SK-N-SH (cell line): ENCODE results near the gene COG8. TPM values are rescaled to one million over a fixed set of nuclear protein-coding genes. Genes with fewer than 3 reads are reported as not detected.

ENCODE experiments used
- CTCF ChIA-PET: fragments of 300-600, 350-600 bp; formaldehyde crosslinking; extraction: SDS; loops from one replicate; lab custom pipeline; 2021; lab: Yijun Ruan, JAX
- POLR2A ChIA-PET: fragments of 350-600 bp; sonication (Branson Sonifier 250); formaldehyde crosslinking; extraction: SDS; loops from one replicate; lab custom pipeline; 2020; ENCODE audit warnings: antibody characterized with exemption, inconsistent platforms; lab: Yijun Ruan, JAX
- DNase-seq: peaks from one replicate; pipeline ENCODE4 v3.0.0; 2012
- H2AFZ ChIP-seq: fragments of 200-600 bp; sonication (generic); 2 replicates; pipeline ENCODE4 v1.8.1; 2016; ENCODE audit warnings: antibody characterized with exemption, mild to moderate bottlenecking, low read depth
- H3F3A ChIP-seq: fragments of 200-600 bp; sonication (generic); replicated peaks from 2 replicates; pipeline ENCODE3; 2016; ENCODE audit warnings: antibody characterized with exemption, mild to moderate bottlenecking; ENCODE audit not compliant: insufficient read depth
- H3K27ac ChIP-seq, 2 experiments: fragments of 200-500 bp in 1 of 2; fragments of 200-600 bp in 1 of 2; sonication (Bioruptor generic) in 1 of 2; sonication (generic), shearing (Covaris generic) in 1 of 2; 2 replicates each; pipeline versions ENCODE4 v1.5.1 to v1.6.1; 2014 to 2016; ENCODE audit warnings: low read depth in 2 of 2, inconsistent platforms in 1 of 2, low read length in 1 of 2, mild to moderate bottlenecking in 1 of 2, mixed read lengths in 1 of 2
- H3K27me3 ChIP-seq: fragments of 200-600 bp; sonication (generic), shearing (Covaris generic); 2 replicates; pipeline ENCODE4 v1.6.1; 2016; ENCODE audit warnings: mixed run types; ENCODE audit not compliant: insufficient read depth
- H3K36me3 ChIP-seq, 2 experiments: fragments of 200-500 bp in 1 of 2; fragments of 200-600 bp in 1 of 2; sonication (Bioruptor generic) in 1 of 2; sonication (generic) in 1 of 2; replicated peaks in 1 of 2; 2 replicates each; pipeline versions ENCODE3 to v1.5.1; 2014 to 2016; ENCODE audit warnings: low read length in 1 of 2, mild to moderate bottlenecking in 1 of 2; ENCODE audit not compliant: insufficient read depth in 2 of 2, control insufficient read depth in 1 of 2
- H3K4me1 ChIP-seq, 2 experiments: fragments of 200-500 bp in 1 of 2; fragments of 200-600 bp in 1 of 2; sonication (Bioruptor generic) in 1 of 2; sonication (generic), shearing (Covaris generic) in 1 of 2; 2 replicates each; pipeline versions ENCODE4 v1.5.1 to v1.6.1; 2014 to 2016; ENCODE audit warnings: low read depth in 1 of 2, low read length in 1 of 2, mixed run types in 1 of 2; ENCODE audit not compliant: insufficient read depth in 2 of 2, control insufficient read depth in 1 of 2
- H3K4me2 ChIP-seq: fragments of 200-600 bp; sonication (generic), shearing (Covaris generic); 2 replicates; pipeline ENCODE4 v1.6.1; 2017; ENCODE audit warnings: mixed run types
- H3K4me3 ChIP-seq, 2 experiments: fragments of 200-500 bp in 1 of 2; fragments of 200-600 bp in 1 of 2; sonication (Bioruptor generic) in 1 of 2; sonication (generic), shearing (Covaris generic) in 1 of 2; 2 replicates each; pipeline versions ENCODE4 v1.5.1 to v1.8.1; 2014 to 2016; ENCODE audit warnings: low read depth in 2 of 2, inconsistent platforms in 1 of 2, low read length in 1 of 2, mild to moderate bottlenecking in 1 of 2, mixed read lengths in 1 of 2, moderate library complexity in 1 of 2
- H3K79me2 ChIP-seq: fragments of 200-600 bp; sonication (generic); 2 replicates; pipeline ENCODE4 v1.8.1; 2017; ENCODE audit warnings: mild to moderate bottlenecking; ENCODE audit not compliant: insufficient read depth
- H3K9ac ChIP-seq: fragments of 200-600 bp; sonication (generic); 2 replicates; pipeline ENCODE4 v1.6.1; 2017; ENCODE audit warnings: mixed run types
- H3K9me2 ChIP-seq: fragments of 200-600 bp; sonication (generic); 2 replicates; pipeline ENCODE4 v1.6.1; 2017; ENCODE audit warnings: mixed run types
- H3K9me3 ChIP-seq: fragments of 200-600 bp; sonication (generic); 2 replicates; pipeline ENCODE4 v1.6.1; 2017; ENCODE audit warnings: mixed run types, mild to moderate bottlenecking, moderate library complexity
- H4K20me1 ChIP-seq: fragments of 200-600 bp; sonication (generic); 2 replicates; pipeline ENCODE4 v1.6.1; 2017; ENCODE audit warnings: mild to moderate bottlenecking, mixed run types; ENCODE audit not compliant: insufficient read depth
- CHD2 ChIP-seq: fragments of 150-350 bp; IDR thresholded peaks from 2 replicates; pipeline ENCODE4 v1.6.1; 2018; ENCODE audit warnings: low read length; ENCODE audit not compliant: partially characterized antibody
- FOSL2 ChIP-seq: IDR thresholded peaks from 2 replicates; pipeline ENCODE4 v1.4.0; 2012; ENCODE audit warnings: low read depth, mild to moderate bottlenecking, moderate library complexity, borderline replicate concordance
- MXI1 ChIP-seq: IDR thresholded peaks from 2 replicates; pipeline ENCODE4 v1.6.1; 2012; ENCODE audit warnings: mild to moderate bottlenecking, low read depth, low read length, improper control_type of control experiment
- NFIC ChIP-seq: IDR thresholded peaks from 2 replicates; pipeline ENCODE4 v1.4.0; 2012; ENCODE audit warnings: borderline replicate concordance
- SMC3 ChIP-seq: IDR thresholded peaks from 2 replicates; pipeline ENCODE4 v1.6.1; 2012; ENCODE audit warnings: low read depth, low read length, improper control_type of control experiment
- TEAD4 ChIP-seq: IDR thresholded peaks from 2 replicates; pipeline ENCODE4 v1.4.0; 2012; ENCODE audit warnings: mild to moderate bottlenecking, borderline replicate concordance; ENCODE audit not compliant: insufficient read depth
- WGBS: methylation state at CpG from one replicate; pipeline ENCODE4 v1.1.6; 2017; ENCODE audit warnings: low lambda C conversion rate; 5-methylcytosine and 5-hydroxymethylcytosine counted together
- polyA plus RNA-seq, 3 experiments: library from polyadenylated mRNA; depleted of rRNA; stranded (reverse); fragments of >200 nt; gene quantifications; 2 replicates each; pipeline ENCODE4 v1.2.3, GENCODE V29; 2012
- TF ChIP-seq, protein P1 (sequence below): IDR thresholded peaks from 2 replicates; pipeline ENCODE4 v1.4.0; 2012; ENCODE audit warnings: low read depth, borderline replicate concordance
- TF ChIP-seq, protein P2 (sequence below): IDR thresholded peaks from 2 replicates; pipeline ENCODE4 v1.4.0; 2012; ENCODE audit warnings: low read depth
- TF ChIP-seq, protein P3 (sequence below): fragments of 150-350 bp; IDR thresholded peaks from 2 replicates; pipeline ENCODE4 v1.6.1; 2016; ENCODE audit warnings: mild to moderate bottlenecking, low read depth, low read length
- TF ChIP-seq, protein P4 (sequence below): fragments of 150-350 bp; IDR thresholded peaks from 2 replicates; pipeline ENCODE4 v1.6.1; 2017; ENCODE audit warnings: antibody characterized with exemption, low read length, low read depth, borderline replicate concordance

COG8 gene
- polyA plus RNA-seq, 1 of the 3 experiments (the other 2 are of a cell fraction), result 30.2 TPM

- Histone ChIP-seq H3K9ac (no peak overlapping the region), H3K27me3 (no peaks in the 10 kb centered on the region), H3K4me2 (no peak overlapping the region), H3K27ac (no peak overlapping the region), H3K79me2 (peaks cover 43% of the 10 kb centered on the region), H3K4me1 (peaks cover 10 to 11% of the 10 kb centered on the region in 2 experiments; a peak in 3 of 4 replicates), H4K20me1 (no peaks in the 10 kb centered on the region), H3K36me3 (peaks cover 22 to 40% of the 10 kb centered on the region in 2 experiments), H3K9me2 (no peaks in the 10 kb centered on the region), H3K4me3 (no peak overlapping the region), H2AFZ (no peak overlapping the region), H3F3A (peaks cover 14% of the 10 kb centered on the region), H3K9me3 (no peaks in the 10 kb centered on the region)
- ChIA-PET CTCF (no interaction called here), POLR2A (interaction anchor here (1.0 kb wide), 1 partner anchor 9 kb away, joined by 3 read pairs; no protein-coding TSS in a partner anchor)
- no peak for TF ChIP-seq SMC3
- TF ChIP-seq, protein P1, sequence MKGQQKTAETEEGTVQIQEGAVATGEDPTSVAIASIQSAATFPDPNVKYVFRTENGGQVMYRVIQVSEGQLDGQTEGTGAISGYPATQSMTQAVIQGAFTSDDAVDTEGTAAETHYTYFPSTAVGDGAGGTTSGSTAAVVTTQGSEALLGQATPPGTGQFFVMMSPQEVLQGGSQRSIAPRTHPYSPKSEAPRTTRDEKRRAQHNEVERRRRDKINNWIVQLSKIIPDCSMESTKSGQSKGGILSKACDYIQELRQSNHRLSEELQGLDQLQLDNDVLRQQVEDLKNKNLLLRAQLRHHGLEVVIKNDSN, result no peak
- TF ChIP-seq NFIC, result no peak
- TF ChIP-seq FOSL2, result no peak
- TF ChIP-seq CHD2, result no peak
- no peak for TF ChIP-seq TEAD4
- TF ChIP-seq, protein P2, sequence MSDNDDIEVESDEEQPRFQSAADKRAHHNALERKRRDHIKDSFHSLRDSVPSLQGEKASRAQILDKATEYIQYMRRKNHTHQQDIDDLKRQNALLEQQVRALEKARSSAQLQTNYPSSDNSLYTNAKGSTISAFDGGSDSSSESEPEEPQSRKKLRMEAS, result no peak
- TF ChIP-seq, protein P3, sequence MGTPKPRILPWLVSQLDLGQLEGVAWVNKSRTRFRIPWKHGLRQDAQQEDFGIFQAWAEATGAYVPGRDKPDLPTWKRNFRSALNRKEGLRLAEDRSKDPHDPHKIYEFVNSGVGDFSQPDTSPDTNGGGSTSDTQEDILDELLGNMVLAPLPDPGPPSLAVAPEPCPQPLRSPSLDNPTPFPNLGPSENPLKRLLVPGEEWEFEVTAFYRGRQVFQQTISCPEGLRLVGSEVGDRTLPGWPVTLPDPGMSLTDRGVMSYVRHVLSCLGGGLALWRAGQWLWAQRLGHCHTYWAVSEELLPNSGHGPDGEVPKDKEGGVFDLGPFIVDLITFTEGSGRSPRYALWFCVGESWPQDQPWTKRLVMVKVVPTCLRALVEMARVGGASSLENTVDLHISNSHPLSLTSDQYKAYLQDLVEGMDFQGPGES, result no peak
- no peak for DNase-seq
- WGBS, result 96% methylated on average over 5 of the region's 5 CpGs
Observed at GRCh38 chr16:69344171-69344570, 4.8 kb upstream of the COG8 start.

DNA sequence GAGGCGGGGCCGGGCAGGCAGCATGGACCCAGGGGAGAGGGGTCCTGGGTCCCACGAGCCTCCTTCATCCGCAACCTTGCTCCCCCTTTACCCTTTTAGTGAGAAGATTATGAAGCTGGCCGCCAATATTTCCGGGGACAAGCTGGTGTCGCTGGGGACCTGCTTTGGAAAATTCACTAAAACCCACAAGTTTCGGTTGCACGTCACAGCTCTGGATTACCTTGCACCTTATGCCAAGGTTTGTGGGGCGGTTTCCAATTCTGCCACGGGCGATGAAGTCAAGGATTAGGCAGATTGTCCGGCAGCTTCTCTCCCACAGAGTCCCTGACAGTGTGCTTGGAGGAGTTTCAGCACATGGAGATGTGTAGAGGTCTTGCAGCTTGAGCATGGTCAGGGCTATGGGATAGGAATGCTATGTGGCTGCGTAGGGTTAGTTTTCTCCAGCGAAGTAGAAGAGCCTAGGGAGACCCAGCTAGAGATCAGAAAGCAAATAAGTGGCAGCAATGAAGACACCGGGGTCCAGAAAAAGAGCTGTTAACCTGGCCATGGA is 806 bp upstream of the COG8 start:
- Histone ChIP-seq H3K9me3 (no peaks in the 10 kb centered on the region), H3K36me3 (peaks cover 33 to 52% of the 10 kb centered on the region in 2 experiments), H3K27me3 (no peaks in the 10 kb centered on the region), H3K79me2 (peaks cover 77% of the 10 kb centered on the region), H3F3A (peaks cover 7% of the 10 kb centered on the region), H3K4me1 (peaks cover 15 to 20% of the 10 kb centered on the region in 2 experiments; a peak in 3 of 4 replicates), H3K4me2 (peak overlapping the region; percentile 99), H4K20me1 (no peaks in the 10 kb centered on the region), H3K27ac (peak overlapping the region; percentile 85 to 89), H3K9ac (peak overlapping the region; percentile 89), H2AFZ (peak overlapping the region; percentile 72), H3K4me3 (peak overlapping the region; percentile 76 to 99), H3K9me2 (no peaks in the 10 kb centered on the region)
- no peak for DNase-seq
- CTCF ChIA-PET, result interaction anchor here (0.8 to 1.3 kb wide), 4 partner anchors 11 to 36 kb away, joined by 3 to 6 read pairs (median 3); partner anchors contain the start of gene TMED6
- POLR2A ChIA-PET, result interaction anchor here (1.1 to 3.3 kb wide), 3 partner anchors 11 to 14 kb away, joined by 3 to 24 read pairs (median 4); partner anchors contain the start of gene PDF
- TF ChIP-seq MXI1, result peak; percentile 27; the same call in 1 of the 2 replicates
- TF ChIP-seq, protein P4, sequence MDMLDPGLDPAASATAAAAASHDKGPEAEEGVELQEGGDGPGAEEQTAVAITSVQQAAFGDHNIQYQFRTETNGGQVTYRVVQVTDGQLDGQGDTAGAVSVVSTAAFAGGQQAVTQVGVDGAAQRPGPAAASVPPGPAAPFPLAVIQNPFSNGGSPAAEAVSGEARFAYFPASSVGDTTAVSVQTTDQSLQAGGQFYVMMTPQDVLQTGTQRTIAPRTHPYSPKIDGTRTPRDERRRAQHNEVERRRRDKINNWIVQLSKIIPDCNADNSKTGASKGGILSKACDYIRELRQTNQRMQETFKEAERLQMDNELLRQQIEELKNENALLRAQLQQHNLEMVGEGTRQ, result no peak
- WGBS, result 2% methylated on average over 12 of the region's 16 CpGs
